Stimulated activated memory B cell treated with anti-CD40 and anti-IgM and Interleukin-4, amounts not matched to agents 10 μg/mL and 1 μg/mL and 100 μg/mL, for 72 hours (primary cell): Measurements from ENCODE around the gene HDGF.
"Not testable (repeated sequence)": the region's sequence is repeated elsewhere in the genome, so short reads cannot be mapped to it uniquely, and the experiment has no call there.

Source experiments
- ATAC-seq: fragments of 150-1000 bp; cut with Tn5 transposase; 2 replicates; pipeline ENCODE4 v1.10.0; 2021
- H3K27ac Mint-ChIP-seq: one replicate; pipeline ENCODE4 v1.8.0; 2022; ENCODE audit warnings: mild to moderate bottlenecking, mixed read lengths
- H3K27me3 Mint-ChIP-seq: one replicate; pipeline ENCODE4 v1.8.0; 2022; ENCODE audit warnings: mixed read lengths
- H3K36me3 Mint-ChIP-seq: one replicate; pipeline ENCODE4 v1.8.0; 2022; ENCODE audit warnings: mixed read lengths
- H3K4me1 Mint-ChIP-seq: one replicate; pipeline ENCODE4 v1.8.0; 2022; ENCODE audit warnings: mixed read lengths
- H3K4me3 Mint-ChIP-seq: one replicate; pipeline ENCODE4 v1.8.0; 2022; ENCODE audit warnings: mild to moderate bottlenecking, moderate library complexity, mixed read lengths
- H3K9me3 Mint-ChIP-seq: one replicate; pipeline ENCODE4 v1.8.0; 2022; ENCODE audit warnings: mixed read lengths

HDGF gene

GRCh38 chr1:156772728-156773497 lies 21.4 kb upstream of the HDGF start:
- H3K36me3 Mint-ChIP-seq, result peaks cover 32% of the 10 kb centered on the region
- H3K4me1 Mint-ChIP-seq, result peaks cover 75% of the 10 kb centered on the region
- ATAC-seq, result no peak
- H3K27ac Mint-ChIP-seq, result no peak overlapping the region
- H3K9me3 Mint-ChIP-seq, result no peaks in the 10 kb centered on the region
- H3K4me3 Mint-ChIP-seq, result no peak overlapping the region
- H3K27me3 Mint-ChIP-seq, result no peaks in the 10 kb centered on the region

- peaks cover 32% of the 10 kb centered on the region for H3K36me3 Mint-ChIP-seq
- ATAC-seq, result no peak
- H3K27me3 Mint-ChIP-seq, result no peaks in the 10 kb centered on the region
- peaks cover 68% of the 10 kb centered on the region for H3K4me1 Mint-ChIP-seq
- H3K27ac Mint-ChIP-seq, result no peak overlapping the region
- no peak overlapping the region for H3K4me3 Mint-ChIP-seq
- H3K9me3 Mint-ChIP-seq, result no peaks in the 10 kb centered on the region
Observed at GRCh38 chr1:156772222-156772621, 20.7 kb upstream of the HDGF start.

GRCh38 chr1:156768610-156769295 lies 17.3 kb upstream of the HDGF start:
- H3K4me3 Mint-ChIP-seq, result no peak overlapping the region
- no peaks in the 10 kb centered on the region for H3K27me3 Mint-ChIP-seq
- ATAC-seq, result no peak
- H3K36me3 Mint-ChIP-seq, result peaks cover 24% of the 10 kb centered on the region
- no peak overlapping the region for H3K27ac Mint-ChIP-seq
- peaks cover 58% of the 10 kb centered on the region for H3K4me1 Mint-ChIP-seq
- no peaks in the 10 kb centered on the region for H3K9me3 Mint-ChIP-seq

- H3K27me3 Mint-ChIP-seq, result no peaks in the 10 kb centered on the region
- H3K27ac Mint-ChIP-seq, result no peak overlapping the region
- no peak overlapping the region for H3K4me3 Mint-ChIP-seq
- peaks cover 51% of the 10 kb centered on the region for H3K4me1 Mint-ChIP-seq
- H3K36me3 Mint-ChIP-seq, result peaks cover 18% of the 10 kb centered on the region
- H3K9me3 Mint-ChIP-seq, result no peaks in the 10 kb centered on the region
- ATAC-seq, result peak; percentile 4
Observed at GRCh38 chr1:156767879-156768604, 16.6 kb upstream of the HDGF start.

- ATAC-seq, result peak; percentile 98
- Mint-ChIP-seq H3K27ac (no peak within 1 kb of the TSS), H3K27me3 (no peaks in the 10 kb centered on the region), H3K9me3 (no peaks in the 10 kb centered on the region), H3K4me3 (no peak within 1 kb of the TSS), H3K4me1 (peaks cover 43% of the 10 kb centered on the region), H3K36me3 (peaks cover 13% of the 10 kb centered on the region)
Observed at GRCh38 chr1:156767101-156767878, 15.8 kb upstream of the HDGF start, which contains the start of gene PRCC. TSS of gene PRCC (plus strand) at chr1:156767535. CDS start at chr1:156767772, 237 bp downstream.

GRCh38 chr1:156766298-156767100 lies 15.0 kb upstream of the HDGF start:
- Mint-ChIP-seq H3K27ac (no peak overlapping the region), H3K4me3 (no peak overlapping the region), H3K9me3 (no peaks in the 10 kb centered on the region), H3K4me1 (peaks cover 41% of the 10 kb centered on the region), H3K36me3 (peaks cover 12% of the 10 kb centered on the region), H3K27me3 (no peaks in the 10 kb centered on the region)
- peak; percentile 2 for ATAC-seq

- Mint-ChIP-seq H3K36me3 (peaks cover 3% of the 10 kb centered on the region), H3K4me1 (peaks cover 33% of the 10 kb centered on the region), H3K4me3 (no peak overlapping the region), H3K9me3 (no peaks in the 10 kb centered on the region), H3K27ac (no peak overlapping the region), H3K27me3 (no peaks in the 10 kb centered on the region)
- no peak for ATAC-seq
Observed at GRCh38 chr1:156765666-156766065, 14.2 kb upstream of the HDGF start.

- not testable (repeated sequence) for H3K27me3 Mint-ChIP-seq, H3K4me3 Mint-ChIP-seq, H3K9me3 Mint-ChIP-seq, H3K36me3 Mint-ChIP-seq, H3K27ac Mint-ChIP-seq, ATAC-seq
- H3K4me1 Mint-ChIP-seq, result peaks cover 31% of the 10 kb centered on the region
Observed at GRCh38 chr1:156765136-156765535, 13.7 kb upstream of the HDGF start.

DNA sequence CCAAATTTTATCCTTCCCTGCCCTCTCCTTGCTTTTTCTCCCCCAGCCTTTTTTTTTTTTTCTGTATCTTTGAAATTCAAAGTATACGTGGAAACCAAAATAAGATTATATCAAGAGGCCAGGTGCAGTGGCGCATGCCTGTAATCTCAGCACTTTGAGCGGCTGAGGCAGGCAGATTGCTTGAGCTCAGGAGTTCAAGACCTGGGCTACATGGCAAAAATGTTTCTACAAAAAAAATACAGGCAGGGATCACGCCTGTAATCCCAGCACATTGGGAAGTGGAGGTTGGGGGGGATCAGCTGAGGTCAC lies 9.3 kb upstream of the HDGF start:
- H3K9me3 Mint-ChIP-seq, result no peaks in the 10 kb centered on the region
- H3K27ac Mint-ChIP-seq, result no peak overlapping the region
- no peaks in the 10 kb centered on the region for H3K36me3 Mint-ChIP-seq
- ATAC-seq, result no peak
- H3K4me1 Mint-ChIP-seq, result peaks cover under 1% of the 10 kb centered on the region
- H3K27me3 Mint-ChIP-seq, result no peaks in the 10 kb centered on the region
- no peak overlapping the region for H3K4me3 Mint-ChIP-seq

DNA sequence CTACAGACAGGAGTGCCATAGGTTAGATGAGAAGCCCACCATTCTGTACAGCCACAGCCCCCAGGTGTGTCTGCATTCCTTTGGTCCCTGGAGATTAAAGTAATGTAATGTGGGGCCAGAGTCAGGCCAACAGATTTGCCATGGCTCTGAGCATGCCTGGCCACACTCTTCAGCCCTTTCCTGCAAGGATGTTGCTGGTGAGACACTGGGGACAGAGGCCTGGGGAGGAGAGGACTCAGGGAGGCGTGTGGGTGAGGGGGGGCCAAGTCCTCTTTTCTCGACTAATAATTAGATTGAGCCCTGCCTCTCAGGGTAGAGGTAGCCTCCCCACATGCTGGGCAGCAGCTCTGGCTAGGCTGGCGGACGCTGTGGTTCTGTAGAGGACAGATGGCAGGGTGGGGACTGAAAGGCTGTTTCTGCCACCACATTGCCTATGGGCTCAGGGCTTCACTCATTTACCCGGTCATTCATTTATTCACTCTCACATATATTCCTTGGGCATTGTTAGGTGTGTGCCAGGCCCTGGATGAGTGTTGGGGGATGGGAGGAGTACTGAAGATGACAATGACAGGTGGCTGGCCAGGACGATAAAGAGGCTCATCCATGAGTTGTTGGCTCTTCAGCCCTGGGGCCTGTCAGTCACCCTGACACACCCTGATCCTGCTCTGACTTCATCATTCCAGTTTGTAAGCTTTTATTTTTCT lies 8.8 kb upstream of the HDGF start:
- H3K27ac Mint-ChIP-seq, result no peak overlapping the region
- peaks cover under 1% of the 10 kb centered on the region for H3K36me3 Mint-ChIP-seq
- H3K4me3 Mint-ChIP-seq, result no peak overlapping the region
- H3K9me3 Mint-ChIP-seq, result no peaks in the 10 kb centered on the region
- peaks cover 5% of the 10 kb centered on the region for H3K4me1 Mint-ChIP-seq
- no peaks in the 10 kb centered on the region for H3K27me3 Mint-ChIP-seq
- no peak for ATAC-seq

- H3K27ac Mint-ChIP-seq, H3K27me3 Mint-ChIP-seq, H3K36me3 Mint-ChIP-seq, ATAC-seq, H3K4me3 Mint-ChIP-seq, H3K9me3 Mint-ChIP-seq: not testable (repeated sequence)
- H3K4me1 Mint-ChIP-seq, result peaks cover 17% of the 10 kb centered on the region
Observed at GRCh38 chr1:156757572-156758253, 6.2 kb upstream of the HDGF start.

DNA sequence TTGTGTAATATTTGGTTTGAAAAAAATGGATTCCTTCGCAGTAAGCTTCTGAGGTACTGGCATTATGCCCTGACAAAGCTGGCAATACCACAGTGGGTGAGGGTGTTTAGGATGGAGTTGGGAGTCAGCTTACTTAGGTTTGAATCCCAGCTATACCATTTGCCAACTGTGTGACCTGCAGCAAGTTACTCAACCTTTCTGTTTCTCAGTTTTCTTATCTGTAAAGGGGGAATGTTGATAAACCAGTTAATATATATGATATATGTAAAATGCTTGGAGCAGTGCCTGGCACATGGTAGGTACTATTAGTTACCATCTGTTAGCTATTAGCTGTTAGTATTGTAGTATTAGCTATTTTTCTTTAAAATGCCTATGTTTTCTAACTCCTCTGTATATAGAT lies 4.9 kb upstream of the HDGF start:
- Mint-ChIP-seq H3K27ac (no peak overlapping the region), H3K27me3 (no peaks in the 10 kb centered on the region), H3K4me1 (peaks cover 24% of the 10 kb centered on the region), H3K4me3 (no peak overlapping the region), H3K36me3 (peaks cover 5% of the 10 kb centered on the region), H3K9me3 (no peaks in the 10 kb centered on the region)
- ATAC-seq, result no peak

- Mint-ChIP-seq H3K4me1 (peaks cover 25% of the 10 kb centered on the region), H3K4me3 (no peak overlapping the region), H3K27ac (peak overlapping the region; percentile 42), H3K27me3 (no peaks in the 10 kb centered on the region), H3K36me3 (peaks cover 5% of the 10 kb centered on the region), H3K9me3 (no peaks in the 10 kb centered on the region)
- ATAC-seq, result no peak
Observed at GRCh38 chr1:156755527-156755950, 4.1 kb upstream of the HDGF start.
